Measurements from ENCODE around the gene ATP5PF. TPM values are rescaled to one million over a fixed set of nuclear protein-coding genes. Genes with fewer than 3 reads are reported as not detected.

The ATP5PF gene
- total RNA-seq, 2 experiments from 2014 or later: 70.6 to 164 TPM

- Histone ChIP-seq H3K4me3 (ENCODE audit: low read depth, low read length, poor library complexity, severe bottlenecking) (no peak overlapping the region), H4K20me1 (ENCODE audit: insufficient read depth, low read length) (peaks cover 12% of the 10 kb centered on the region; the same call in 1 of the 2 replicates), H3K4me2 (ENCODE audit: low read length) (peak overlapping the region; percentile 13; the same call in 1 of the 2 replicates), H3K9me2 (ENCODE audit: insufficient read depth, low read length) (no peaks in the 10 kb centered on the region), H2AFZ (ENCODE audit: low read length) (no peak overlapping the region), H3K36me3 (ENCODE audit: insufficient read depth, low read length) (peaks cover 50% of the 10 kb centered on the region), H3K9me3 (ENCODE audit: low read length) (no peaks in the 10 kb centered on the region), H3K79me2 (ENCODE audit: insufficient read depth, low read depth, low read length) (peaks cover 77% of the 10 kb centered on the region), H3K4me1 (ENCODE audit: insufficient read depth, low read length, poor library complexity, severe bottlenecking) (peaks cover 23% of the 10 kb centered on the region), H3K27ac (ENCODE audit: low read depth, low read length, poor library complexity, severe bottlenecking) (no peak overlapping the region)
- POLR2A ChIA-PET: interaction anchor here (0.7 to 1.3 kb wide), 4 partner anchors 15 to 158 kb away, joined by 3 to 5 read pairs (median 4); no protein-coding TSS in a partner anchor
- no TSS peak for BruUV-seq (replicated peaks)
- TF ChIP-seq CTCF (conservative IDR thresholded peaks at IDR 0.05; ENCODE audit: low read length) (no peak), EZH2phosphoT487 (IDR thresholded peaks at IDR 0.05; ENCODE audit: borderline replicate concordance, low read depth, low read length) (no peak)
- DNase-seq (ENCODE audit: low spot score): no peak
- CTCF ChIA-PET (ENCODE audit: unreplicated experiment): no interaction called here
- intact Hi-C loops (cut with micrococcal nuclease; ENCODE audit: unreplicated experiment): loop anchor here (10.0 kb wide), 1 partner anchor 157 kb away; no protein-coding TSS in a partner anchor
Observed at GRCh38 chr21:25732091-25732760, 2.5 kb downstream of the ATP5PF start.

- no peaks in the 10 kb centered on the region for H3K9me2 ChIP-seq (ENCODE audit: insufficient read depth, low read length)
- H4K20me1 ChIP-seq (ENCODE audit: insufficient read depth, low read length): 0 out of 2 replicates have a peak, but pooled peaks cover 3% of the 10 kb centered on the region
- H3K27ac ChIP-seq (ENCODE audit: low read depth, low read length, poor library complexity, severe bottlenecking): no peak overlapping the region
- TF ChIP-seq CTCF (conservative IDR thresholded peaks at IDR 0.05; ENCODE audit: low read length) (no peak), EZH2phosphoT487 (IDR thresholded peaks at IDR 0.05; ENCODE audit: borderline replicate concordance, low read depth, low read length) (no peak)
- no peak overlapping the region for H3K4me2 ChIP-seq (ENCODE audit: low read length)
- H3K4me1 ChIP-seq (ENCODE audit: insufficient read depth, low read length, poor library complexity, severe bottlenecking): no peaks in the 10 kb centered on the region
- intact Hi-C loops (cut with micrococcal nuclease; ENCODE audit: unreplicated experiment): no loop called here
- DNase-seq (ENCODE audit: low spot score): no peak
- H2AFZ ChIP-seq (ENCODE audit: low read length): no peak overlapping the region
- H3K4me3 ChIP-seq (ENCODE audit: low read depth, low read length, poor library complexity, severe bottlenecking): no peak overlapping the region
- H3K36me3 ChIP-seq (ENCODE audit: insufficient read depth, low read length): peaks cover 83% of the 10 kb centered on the region
- ChIA-PET POLR2A (no interaction called here), CTCF (ENCODE audit: unreplicated experiment) (no interaction called here)
- no peaks in the 10 kb centered on the region for H3K9me3 ChIP-seq (ENCODE audit: low read length)
- H3K79me2 ChIP-seq (ENCODE audit: insufficient read depth, low read depth, low read length): peaks cover 12% of the 10 kb centered on the region; the same call in 1 of the 2 replicates
- no TSS peak for BruUV-seq (replicated peaks)
Observed at GRCh38 chr21:25722631-25723030, 12.1 kb downstream of the ATP5PF start.

- no peak overlapping the region for H3K27ac ChIP-seq (ENCODE audit: low read depth, low read length, poor library complexity, severe bottlenecking)
- H3K4me1 ChIP-seq (ENCODE audit: insufficient read depth, low read length, poor library complexity, severe bottlenecking): no peaks in the 10 kb centered on the region
- H3K9me3 ChIP-seq (ENCODE audit: low read length): no peaks in the 10 kb centered on the region
- H4K20me1 ChIP-seq (ENCODE audit: insufficient read depth, low read length): 0 out of 2 replicates have a peak, but pooled peaks cover 3% of the 10 kb centered on the region
- peaks cover 81% of the 10 kb centered on the region for H3K36me3 ChIP-seq (ENCODE audit: insufficient read depth, low read length)
- intact Hi-C loops (cut with micrococcal nuclease; ENCODE audit: unreplicated experiment): no loop called here
- no peak overlapping the region for H3K4me2 ChIP-seq (ENCODE audit: low read length)
- no peaks in the 10 kb centered on the region for H3K9me2 ChIP-seq (ENCODE audit: insufficient read depth, low read length)
- no peak overlapping the region for H3K4me3 ChIP-seq (ENCODE audit: low read depth, low read length, poor library complexity, severe bottlenecking)
- ChIA-PET POLR2A (interaction anchor here (0.7 kb wide), 2 partner anchors 15 to 428 kb away, joined by 3 read pairs; no protein-coding TSS in a partner anchor), CTCF (ENCODE audit: unreplicated experiment) (interaction anchor here (0.6 kb wide), 1 partner anchor 12 kb away, joined by 3 read pairs; no protein-coding TSS in a partner anchor)
- DNase-seq (ENCODE audit: low spot score): no peak
- no TSS peak for BruUV-seq (replicated peaks)
- H2AFZ ChIP-seq (ENCODE audit: low read length): no peak overlapping the region
- TF ChIP-seq CTCF (conservative IDR thresholded peaks at IDR 0.05; ENCODE audit: low read length) (no peak), EZH2phosphoT487 (IDR thresholded peaks at IDR 0.05; ENCODE audit: borderline replicate concordance, low read depth, low read length) (no peak)
- peaks cover 8% of the 10 kb centered on the region; the same call in 1 of the 2 replicates for H3K79me2 ChIP-seq (ENCODE audit: insufficient read depth, low read depth, low read length)
Observed at GRCh38 chr21:25721987-25722386, 12.7 kb downstream of the ATP5PF start.
